Activated T-cell treated with anti-CD3 and anti-CD28 coated beads for 4 hours (primary cell): Measurements from ENCODE around the gene PLPP7.
"Not testable (repeated sequence)": the region's sequence is repeated elsewhere in the genome, so short reads cannot be mapped to it uniquely, and the experiment has no call there.

Source experiments
- DNase-seq: peaks from one replicate; pipeline ENCODE4 v3.0.0-alpha.2; 2020

Gene PLPP7

DNA sequence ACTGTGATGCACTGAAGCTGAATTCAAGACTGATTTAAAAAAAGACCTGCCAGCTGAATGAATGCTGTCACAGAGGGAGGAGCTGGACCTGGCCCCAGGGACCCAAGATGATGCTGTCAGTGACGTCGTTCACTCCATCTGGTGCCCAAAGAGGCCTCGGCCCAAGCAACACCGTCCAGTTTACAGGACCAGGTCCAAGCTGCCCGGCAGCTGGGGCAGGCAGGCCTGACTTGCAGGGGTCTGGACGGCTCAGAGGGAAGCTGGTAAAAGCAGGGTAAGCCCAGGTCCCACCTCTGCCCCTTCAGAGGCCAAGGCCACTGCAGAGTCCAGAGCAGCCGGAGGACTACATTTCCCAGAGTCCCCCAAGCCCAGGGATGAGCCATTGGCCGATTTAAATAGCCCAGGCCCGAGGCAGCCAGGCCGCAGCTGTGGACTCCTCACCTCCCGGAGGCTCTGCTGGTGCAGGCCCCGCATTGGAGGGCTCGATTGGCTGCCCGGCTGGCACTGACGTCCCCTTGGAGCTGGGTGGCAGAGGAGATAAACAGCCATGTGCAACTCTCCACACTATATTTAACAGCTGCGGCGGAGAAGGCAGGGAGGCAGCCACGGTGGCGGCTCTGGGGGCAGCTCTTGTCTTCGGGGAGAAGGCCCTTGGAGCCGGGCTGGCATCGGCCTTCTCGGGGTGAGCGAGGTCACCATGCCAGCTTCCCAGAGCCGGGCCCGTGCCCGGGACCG lies at the start of gene PLPP7:
Gene PLPP7, plus strand, starts transcription at position 423 of the 735 bp plus-strand sequence. Its CDS starts 275 bp downstream, at position 698.
- no peak for DNase-seq

DNA sequence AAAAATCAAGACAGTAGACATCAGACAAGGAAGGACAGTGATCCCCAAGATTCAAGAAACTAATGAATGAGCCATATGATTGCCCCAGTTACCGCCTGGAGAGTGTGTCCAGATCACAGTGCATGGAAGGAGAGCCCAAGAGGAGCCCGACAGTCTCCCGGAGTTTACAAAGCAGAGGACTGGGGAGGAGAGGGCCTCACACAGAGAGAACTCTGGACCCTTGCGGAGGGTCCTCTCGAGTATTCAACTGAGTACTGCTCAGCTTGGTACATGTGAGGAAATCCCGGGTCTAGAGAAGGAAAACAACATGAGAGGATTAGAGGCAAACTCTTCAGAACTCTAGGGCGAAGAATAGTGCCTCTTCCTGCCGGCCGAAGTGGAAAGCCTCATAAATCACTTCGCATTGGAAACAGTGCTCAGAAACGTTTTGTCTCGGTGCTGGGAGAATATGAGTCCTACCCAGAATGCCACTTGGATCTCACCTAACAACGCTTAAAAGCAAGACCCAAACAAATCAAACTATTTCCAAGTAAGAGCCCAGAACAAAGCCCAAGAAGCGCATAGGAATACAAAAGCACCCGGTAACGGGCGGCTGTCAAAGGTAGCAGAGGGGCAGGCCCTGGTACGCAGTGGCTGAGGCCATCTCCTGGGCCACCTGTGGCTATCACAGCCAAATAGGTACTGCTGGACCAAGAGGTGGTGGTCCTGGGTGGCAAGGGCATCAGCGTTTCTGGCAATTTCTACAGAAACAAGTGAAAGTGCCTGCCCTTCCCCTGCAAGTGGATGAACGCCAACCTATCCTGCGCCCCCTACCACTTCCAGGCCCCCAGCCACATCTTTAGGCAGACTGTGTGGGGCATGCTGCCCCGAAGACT lies 49.2 kb upstream of the PLPP7 start:
- DNase-seq, result no peak

DNA sequence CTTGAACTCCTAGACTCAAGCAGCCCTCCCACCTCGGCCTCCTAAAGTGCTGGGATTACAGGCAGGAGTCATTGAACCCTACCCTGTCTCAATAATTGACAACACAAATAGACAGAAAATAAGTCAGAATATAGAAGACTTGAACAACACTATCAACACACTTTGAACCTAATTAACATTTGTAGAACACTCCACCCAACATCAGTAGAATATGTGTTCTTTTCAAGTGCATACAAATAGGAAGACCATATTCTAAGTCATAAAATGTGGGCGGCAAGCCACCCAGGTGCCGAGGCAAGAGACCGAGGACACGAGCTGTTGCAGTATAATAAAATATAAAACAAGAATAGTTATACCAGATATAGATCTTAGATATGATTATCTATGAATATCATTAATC lies 45.2 kb upstream of the PLPP7 start:
- DNase-seq, result not testable (repeated sequence)

DNA sequence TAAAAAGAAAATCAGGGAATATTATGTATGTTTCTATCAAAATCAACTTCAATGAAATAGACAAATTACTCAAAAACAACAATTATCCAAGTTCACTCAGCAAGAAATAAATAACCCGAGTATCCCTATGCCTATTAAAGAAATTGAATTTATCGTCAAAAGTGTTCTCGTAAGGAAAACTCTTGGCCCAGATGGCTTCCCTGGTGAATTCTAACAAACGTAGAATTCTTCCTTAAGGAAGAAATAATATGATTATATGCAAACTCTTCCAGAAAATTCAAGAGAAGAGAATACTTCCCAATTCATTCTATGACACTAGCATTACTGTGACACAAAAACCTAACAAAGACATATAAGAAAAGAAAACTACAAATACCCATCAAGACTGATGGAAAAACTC lies 42.9 kb upstream of the PLPP7 start:
- DNase-seq, result no peak

DNA sequence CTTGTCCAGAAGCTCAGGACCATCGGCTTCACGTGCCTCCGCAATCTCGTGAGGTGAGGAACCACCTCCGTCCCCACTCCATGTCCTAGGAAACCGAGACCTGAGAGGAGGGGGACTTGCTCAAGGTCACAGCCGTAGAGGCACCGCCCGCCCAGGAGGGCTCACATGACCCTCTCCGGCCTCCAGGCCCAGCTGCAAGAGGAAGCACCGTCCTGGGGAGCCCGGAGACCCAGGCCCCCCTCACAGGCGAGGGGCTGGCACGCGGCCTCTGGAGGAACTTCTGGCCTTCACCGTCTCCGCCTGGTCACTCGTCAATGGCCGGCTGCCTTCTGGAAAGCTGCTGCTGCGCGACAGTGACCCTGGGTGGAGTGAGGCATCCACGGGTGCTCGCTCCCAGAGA lies 37.4 kb upstream of the PLPP7 start:
- no peak for DNase-seq

DNA sequence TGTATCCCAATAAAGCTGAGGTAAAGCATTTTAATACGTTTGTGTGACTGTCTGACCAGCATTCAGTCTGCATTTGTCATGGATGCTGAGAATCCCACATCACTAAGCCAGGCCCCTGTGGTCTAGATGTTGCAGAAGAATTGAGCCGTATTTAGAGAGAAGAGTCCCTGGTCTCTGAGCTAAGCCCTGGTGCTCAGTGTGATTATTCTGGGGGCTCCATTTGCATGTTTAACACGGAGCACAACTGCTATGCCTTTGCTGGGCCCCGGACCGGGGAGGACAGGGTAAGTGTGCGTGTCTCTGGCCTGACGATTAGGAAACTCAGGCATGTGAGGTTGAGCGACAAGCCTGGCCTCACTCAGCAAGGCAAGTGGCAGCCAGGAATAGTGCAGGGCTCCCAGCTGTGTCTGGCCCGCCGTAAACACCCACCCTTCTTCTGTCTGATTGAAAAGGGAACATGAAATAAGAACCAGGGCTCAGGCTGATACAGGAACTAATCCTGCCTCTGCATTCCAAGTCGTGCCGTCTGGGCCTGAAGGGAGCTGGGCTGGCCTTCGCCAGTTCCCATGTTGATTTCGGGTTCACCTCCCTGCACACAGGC lies 35.5 kb upstream of the PLPP7 start:
- no peak for DNase-seq

DNA sequence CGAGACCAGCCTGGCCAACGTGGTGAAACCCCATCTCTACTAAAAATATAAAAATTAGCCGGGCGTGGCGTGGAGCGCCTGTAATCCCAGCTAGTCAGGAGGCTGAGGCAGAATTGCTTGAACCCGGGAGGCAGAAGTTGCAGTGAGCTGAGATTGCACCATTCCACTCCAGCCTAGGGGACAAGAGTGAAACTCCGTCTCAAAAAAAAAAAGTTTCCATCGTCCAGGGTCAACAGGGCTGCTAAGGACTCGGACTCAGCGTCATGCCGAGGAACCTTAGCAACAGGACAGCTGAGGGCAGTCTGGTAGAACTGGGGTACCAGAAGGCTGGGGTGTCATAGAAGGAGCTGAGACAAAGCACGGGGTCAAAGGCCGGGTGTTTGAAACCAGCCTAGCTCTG lies 34.9 kb upstream of the PLPP7 start:
- DNase-seq, result no peak

DNA sequence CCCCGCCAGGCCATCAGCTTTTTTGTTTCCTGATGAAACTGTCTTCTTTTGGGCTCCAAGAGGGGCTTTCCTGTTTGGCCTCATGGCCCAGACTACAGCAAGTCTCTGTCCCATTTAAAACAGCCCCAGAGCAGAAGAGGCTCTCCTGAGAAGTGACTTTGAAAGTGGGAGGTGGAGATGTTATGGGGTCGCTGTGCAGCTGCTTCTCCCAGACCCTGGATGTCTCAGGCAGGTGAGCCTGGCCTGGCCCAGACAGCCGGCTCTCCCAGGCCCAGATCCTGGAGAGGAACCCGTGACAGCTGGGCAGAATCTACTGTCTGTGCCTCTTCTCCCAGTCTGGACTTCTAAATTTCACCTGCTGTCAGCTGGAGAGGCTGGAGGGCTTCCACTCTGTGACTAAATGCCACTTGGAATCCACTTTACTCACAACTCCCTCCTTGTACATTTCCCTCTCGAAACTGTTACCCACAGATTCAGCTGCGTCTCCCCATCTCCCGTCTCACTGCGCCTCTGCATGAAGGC lies 33.8 kb upstream of the PLPP7 start:
- DNase-seq, result no peak

DNA sequence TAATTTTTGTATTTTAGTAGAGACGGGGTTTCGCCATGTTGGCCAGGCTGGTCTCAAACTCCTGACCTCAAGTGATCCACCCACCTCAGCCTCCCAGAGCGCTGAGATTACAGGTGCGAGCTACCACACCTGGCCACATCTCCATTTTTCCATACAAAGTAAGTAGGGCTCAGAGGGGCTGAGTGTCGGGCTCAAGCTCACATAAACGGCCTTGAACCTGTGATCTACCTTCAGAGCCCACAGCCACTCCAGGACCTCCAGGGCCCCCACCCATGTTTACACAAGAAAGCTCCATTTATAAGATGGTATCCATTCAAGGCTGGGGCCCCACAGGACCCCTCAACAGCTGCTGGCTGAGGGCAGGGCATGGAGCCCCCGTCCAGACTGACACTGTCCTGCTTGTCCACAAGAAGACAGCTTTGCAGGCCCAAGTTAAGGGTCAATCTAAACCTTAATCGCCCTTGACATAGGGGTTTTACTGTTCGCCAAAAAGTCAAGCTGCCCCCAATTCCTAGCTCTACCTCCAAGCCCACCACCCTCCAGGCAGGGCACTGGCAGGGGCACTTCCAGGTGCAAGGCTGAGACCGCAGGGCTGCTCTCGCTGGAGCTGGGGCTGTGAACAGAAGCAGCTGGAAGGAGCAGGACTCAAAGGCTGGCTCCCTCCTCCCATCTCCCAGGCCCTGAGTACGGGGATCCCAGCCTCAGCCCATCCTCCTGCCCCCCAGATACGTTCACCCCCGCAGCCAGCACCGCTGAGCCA lies 32.1 kb upstream of the PLPP7 start:
- no peak for DNase-seq

DNA sequence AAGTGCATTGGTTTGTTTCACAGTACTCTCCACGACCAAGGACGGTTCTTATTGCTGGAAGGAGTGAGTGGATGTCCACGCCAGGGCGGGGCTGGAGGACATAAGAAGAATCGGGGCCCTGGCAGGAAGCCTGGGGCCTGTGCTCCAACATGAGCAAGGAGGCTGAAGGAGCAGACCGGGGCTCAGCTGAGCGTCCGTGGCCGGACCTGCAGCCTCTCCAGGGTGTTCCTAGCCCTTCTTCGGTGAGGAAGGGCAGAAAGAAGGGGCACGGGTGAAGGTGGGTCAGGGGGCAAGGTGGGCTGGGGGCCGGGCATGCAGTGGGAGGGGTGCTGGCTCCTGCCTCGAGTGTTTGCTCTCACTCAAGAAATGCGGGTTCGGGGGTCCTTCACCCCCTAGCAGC lies 31.3 kb upstream of the PLPP7 start:
- no peak for DNase-seq

DNA sequence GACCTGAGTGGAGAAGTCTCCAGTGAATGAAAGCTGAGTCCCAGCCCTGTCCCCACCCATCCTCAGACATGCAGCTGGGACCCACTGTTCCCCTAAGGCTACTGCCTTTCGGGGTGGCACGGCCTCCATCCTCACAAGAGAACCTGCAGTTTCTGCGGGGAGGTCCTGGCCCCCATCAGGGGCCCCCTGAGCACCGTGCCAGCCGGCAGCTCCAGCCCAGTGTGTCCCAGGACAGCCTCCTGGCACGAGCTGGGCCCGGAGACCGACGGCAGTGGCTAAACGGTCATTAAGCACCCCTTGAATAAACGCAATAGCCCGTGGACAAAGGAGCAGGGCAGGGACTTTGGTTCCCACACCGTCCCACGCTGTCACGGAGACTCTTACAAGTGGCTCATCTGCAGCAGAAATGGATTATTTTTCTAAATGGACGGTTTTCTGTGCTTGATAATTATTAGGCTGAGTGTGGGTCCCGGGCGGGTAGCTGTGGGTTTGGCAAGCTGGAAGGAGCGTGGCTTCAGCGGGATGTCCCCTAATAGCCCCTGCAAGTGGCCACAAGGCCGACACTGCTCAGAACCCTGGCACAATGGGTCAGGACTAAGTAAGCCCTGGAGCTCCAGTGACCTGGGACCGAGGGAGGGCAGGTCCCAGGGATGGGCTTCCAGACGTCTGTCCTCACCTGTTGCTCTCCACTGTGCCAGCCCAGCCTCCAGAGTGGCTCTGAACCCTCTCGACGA lies 30.7 kb upstream of the PLPP7 start:
- DNase-seq, result no peak

DNA sequence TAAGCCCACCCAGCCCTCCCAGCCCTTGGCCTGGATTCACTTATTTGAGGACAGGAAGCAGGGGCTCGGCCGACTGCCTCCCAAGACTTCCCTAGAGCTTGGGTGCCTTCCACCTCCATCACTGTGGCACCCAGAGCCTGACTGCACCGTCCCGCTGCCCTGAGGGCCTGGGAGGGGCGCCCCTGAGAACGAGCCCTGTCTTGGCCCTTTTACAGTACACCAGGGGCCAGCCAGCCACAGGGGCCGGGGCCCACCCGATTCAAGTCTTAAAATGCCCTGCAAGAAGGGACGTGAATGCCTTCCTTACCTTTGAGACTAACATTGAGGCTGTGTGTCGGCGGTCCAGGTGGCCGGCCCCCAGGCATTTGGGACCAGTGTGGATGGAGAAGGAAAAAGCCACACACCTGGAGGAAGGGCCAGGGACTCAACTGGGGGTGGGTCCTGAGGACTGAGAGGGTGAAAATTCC lies 30.1 kb upstream of the PLPP7 start:
- no peak for DNase-seq

DNA sequence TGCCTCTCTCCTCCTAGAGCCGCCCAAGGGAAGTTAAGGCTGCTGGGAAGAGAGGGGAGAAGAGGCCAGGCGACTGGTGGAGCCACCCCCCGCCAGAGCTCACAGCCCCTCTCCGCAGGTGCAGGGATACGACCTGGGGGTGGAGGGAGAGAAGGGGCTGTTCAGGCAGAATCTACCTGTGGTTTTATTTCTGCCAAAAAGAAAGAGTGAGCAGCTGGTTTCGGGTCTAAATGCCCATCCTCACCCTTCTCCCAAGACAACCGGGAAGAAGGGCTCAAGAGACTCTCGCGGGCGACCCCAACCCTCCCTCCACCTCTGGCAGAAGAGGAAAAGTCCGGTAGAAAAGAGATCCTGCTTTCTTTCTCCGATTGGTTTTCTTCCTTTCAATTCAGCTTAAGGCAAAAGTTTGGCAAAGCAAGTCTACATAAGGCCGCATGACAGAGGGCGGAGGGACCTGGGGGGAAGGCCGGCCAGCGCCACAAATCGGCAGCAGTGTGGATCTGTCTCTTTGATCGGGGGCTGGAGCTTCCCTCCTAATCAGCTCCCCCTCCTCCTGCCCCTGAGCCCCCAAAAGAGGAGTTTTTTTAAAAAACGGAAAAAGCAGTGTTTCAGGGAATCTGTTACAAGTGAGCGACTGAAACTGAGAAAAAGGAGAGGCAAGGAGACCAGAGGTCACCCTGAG lies 29.5 kb upstream of the PLPP7 start:
- no peak for DNase-seq

DNA sequence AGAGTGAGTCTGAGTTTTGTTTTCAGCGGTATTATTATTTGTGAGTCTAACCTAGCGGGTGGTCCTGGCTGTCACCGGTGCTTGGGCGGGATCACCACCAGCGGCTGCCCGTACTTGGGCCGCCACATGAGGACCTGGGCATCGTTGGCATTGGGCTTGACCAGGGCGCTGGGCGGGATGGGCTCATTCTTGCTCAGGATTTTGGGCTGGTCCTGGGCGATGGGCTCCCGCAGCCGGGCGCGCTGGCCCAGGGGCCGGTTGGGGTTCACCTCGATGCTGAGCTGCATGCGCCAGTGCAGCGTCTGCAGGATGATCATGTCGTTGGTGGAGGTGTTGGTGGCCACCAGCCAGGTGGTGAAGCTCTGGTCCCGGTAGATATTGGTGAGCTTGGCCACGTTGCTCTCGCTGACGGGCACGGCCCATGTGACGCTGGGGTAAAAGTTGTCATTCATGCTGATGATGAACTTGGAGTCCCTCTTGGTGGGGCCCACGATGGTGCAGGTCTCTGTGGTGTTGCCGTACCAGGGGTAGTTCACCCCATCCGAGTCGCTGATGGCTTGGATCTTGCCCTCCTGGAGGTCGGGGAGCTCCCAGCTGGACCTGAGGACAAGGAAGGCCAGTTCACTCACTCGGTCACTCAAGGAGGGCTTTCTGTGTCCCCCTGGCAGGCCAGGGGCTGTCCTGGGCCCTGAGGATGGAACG lies 28.6 kb upstream of the PLPP7 start:
- no peak for DNase-seq

DNA sequence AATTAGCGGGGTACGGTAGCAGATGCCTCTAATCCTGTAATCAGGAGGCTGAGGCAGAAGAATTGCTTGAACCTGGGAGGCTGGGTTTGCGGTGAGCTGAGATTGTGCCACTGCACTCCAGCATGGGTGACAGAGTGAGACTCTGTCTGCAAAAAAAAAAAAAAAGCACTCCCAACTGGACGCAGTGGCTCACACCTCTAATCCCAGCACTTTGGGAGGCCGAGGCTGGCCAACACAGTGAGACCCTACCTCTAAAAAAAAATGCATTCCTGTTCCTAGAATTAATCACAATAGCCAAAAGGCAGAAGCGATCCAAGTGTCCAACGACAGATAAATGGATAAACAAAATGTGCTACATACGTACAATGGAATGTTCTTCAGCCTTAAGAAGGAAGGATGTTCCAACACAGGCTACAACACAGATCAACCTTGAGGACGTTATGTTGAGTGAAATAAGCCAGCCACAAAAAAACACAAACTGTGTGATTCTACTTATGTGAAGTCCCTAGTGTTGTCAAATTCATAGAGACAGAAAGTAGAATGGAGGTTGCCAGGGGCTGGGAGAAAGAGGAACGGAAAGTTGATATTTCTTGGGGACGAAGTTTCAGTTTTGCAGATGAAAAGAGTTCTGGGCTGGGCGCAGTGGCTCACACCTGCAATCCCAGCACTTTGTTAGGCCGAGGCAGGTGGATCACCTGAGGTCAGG lies 27.0 kb upstream of the PLPP7 start:
- DNase-seq, result no peak

DNA sequence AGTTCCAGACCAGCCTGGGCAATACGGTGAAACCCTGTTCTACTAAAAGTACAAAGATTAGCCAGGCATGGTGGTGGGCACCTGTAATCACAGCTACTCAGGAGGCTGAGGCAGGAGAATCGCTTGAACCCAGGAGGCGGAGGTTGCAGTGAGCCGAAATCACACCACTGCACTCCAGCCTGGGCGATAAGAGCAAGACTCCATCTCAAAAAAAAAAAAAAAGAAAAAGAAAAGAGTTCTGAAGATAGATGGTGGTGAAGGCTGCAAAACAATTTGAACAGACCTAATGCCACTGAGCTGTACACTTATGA lies 26.5 kb upstream of the PLPP7 start:
- not testable (repeated sequence) for DNase-seq

DNA sequence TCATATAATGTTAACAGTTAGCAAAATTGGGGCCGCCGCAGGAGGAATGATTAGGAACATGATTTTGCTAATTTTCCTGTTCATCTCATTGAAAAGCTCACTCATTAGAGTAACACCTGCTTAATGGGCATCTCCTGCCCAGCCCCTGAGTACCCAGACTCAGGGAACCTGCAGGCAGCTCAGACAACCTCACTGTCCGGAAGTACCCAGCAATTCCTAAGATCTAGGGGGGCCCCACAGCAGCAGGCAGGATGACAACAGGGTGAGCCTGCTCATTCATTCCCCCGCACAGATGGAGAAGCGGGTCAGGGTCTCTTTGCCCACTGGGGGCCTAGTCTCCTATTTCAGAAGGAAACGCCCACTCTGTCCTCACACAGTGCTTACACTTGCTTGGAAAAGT lies 25.8 kb upstream of the PLPP7 start:
- DNase-seq, result no peak

DNA sequence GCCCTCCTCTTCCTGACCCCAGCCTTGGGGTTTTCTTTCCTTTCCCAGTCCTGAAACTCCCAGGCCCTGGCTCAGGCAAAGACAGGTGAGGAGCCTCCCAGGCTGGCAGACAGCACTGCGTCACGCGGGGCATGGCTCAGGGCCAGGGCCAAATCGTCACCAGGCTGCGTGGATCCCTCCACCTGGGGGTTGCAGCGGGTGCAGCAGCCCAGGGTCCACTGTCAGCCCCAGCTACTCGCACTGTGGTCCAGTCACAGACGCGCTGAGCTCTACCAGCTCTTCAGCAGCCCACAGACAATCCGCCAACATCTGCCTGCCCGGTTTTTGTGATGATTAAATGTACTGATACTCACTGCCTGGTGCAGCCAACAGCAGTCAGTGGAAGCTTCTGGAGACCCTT lies 25.3 kb upstream of the PLPP7 start:
- no peak for DNase-seq

DNA sequence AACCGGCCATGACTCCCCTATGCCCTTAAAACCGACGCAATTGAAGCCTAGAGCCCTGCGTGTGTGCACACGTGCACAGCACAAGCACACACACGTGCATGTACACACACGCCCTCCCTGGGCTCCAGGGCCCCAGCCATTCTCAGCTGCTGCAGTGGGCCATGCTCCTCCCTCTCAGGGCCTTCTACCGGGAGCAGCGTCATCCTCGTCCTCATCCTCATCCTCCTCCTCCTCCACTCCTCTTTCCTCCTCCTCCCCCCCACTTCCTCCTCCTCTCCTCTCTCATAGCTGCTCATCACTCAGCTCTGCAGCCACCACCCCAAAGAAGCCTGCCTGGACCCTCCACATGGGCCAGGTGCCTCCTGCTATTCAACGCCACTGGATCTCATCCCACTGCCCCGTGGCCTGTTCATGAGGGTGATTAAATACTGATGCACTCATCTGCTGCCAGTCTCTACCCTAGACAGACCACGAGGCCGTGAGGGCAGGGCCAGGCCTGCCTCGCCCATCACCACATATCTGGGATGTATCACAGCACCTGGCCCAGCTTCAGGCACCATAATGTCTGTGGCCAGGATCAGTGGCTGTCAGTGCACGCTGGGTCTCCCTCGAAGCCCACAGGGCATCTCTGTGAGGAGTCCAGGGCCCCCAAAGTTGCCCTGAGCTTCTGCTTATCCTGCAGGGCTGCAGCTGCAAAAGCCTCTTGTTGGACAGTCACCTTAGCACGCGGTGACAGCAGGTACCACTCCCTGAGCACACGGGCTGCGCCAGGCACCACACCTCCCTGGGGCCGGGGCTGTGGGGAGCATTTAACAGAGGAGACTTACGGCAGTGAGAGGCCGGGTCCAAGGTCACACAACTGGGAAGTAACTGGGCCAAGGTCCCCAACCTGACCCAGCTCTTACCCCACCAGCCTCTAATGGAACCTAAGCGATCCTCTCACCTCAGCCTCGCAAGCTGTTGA lies 23.0 kb upstream of the PLPP7 start:
- DNase-seq, result no peak
